Esophagus muscularis mucosa (tissue), 3 donors: ENCODE results near the gene EVI2B.

Experiments used
- EP300 ChIP-seq: sonication (generic); formaldehyde crosslinking; IDR thresholded peaks from one replicate; pipeline ENCODE4 v1.6.1; 2017; ENCODE audit warnings: antibody characterized with exemption
- TF ChIP-seq, protein P1 (sequence below), 3 experiments: fragments of 200-600 bp in 2 of 3; fragments of 450-650 bp in 1 of 3; sonication (generic) in 2 of 3; IDR thresholded peaks; one replicate each; pipeline ENCODE4 v1.5.1; 2017 to 2019; ENCODE audit warnings: antibody characterized with exemption in 3 of 3, mild to moderate bottlenecking in 2 of 3, moderate library complexity in 1 of 3

GRCh38 chr17:31355935-31356334 is 42.1 kb upstream of the EVI2B start:
- TF ChIP-seq, protein P1, sequence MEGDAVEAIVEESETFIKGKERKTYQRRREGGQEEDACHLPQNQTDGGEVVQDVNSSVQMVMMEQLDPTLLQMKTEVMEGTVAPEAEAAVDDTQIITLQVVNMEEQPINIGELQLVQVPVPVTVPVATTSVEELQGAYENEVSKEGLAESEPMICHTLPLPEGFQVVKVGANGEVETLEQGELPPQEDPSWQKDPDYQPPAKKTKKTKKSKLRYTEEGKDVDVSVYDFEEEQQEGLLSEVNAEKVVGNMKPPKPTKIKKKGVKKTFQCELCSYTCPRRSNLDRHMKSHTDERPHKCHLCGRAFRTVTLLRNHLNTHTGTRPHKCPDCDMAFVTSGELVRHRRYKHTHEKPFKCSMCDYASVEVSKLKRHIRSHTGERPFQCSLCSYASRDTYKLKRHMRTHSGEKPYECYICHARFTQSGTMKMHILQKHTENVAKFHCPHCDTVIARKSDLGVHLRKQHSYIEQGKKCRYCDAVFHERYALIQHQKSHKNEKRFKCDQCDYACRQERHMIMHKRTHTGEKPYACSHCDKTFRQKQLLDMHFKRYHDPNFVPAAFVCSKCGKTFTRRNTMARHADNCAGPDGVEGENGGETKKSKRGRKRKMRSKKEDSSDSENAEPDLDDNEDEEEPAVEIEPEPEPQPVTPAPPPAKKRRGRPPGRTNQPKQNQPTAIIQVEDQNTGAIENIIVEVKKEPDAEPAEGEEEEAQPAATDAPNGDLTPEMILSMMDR (IDR thresholded peaks at IDR 0.05): no peak
- TF ChIP-seq EP300: no peak
